VCaP (cell line): Measurements from ENCODE around the gene ORM1.

Source experiments
- H3K27ac ChIP-seq: fragments of 450-650 bp; 2 replicates; pipeline ENCODE4 v1.5.1; 2017
- TF ChIP-seq, protein P1 (sequence below): fragments of 450-650 bp; conservative IDR thresholded peaks from 2 replicates; pipeline ENCODE4 v1.5.1; 2017; ENCODE audit warnings: mild to moderate bottlenecking, moderate library complexity

Gene ORM1

DNA sequence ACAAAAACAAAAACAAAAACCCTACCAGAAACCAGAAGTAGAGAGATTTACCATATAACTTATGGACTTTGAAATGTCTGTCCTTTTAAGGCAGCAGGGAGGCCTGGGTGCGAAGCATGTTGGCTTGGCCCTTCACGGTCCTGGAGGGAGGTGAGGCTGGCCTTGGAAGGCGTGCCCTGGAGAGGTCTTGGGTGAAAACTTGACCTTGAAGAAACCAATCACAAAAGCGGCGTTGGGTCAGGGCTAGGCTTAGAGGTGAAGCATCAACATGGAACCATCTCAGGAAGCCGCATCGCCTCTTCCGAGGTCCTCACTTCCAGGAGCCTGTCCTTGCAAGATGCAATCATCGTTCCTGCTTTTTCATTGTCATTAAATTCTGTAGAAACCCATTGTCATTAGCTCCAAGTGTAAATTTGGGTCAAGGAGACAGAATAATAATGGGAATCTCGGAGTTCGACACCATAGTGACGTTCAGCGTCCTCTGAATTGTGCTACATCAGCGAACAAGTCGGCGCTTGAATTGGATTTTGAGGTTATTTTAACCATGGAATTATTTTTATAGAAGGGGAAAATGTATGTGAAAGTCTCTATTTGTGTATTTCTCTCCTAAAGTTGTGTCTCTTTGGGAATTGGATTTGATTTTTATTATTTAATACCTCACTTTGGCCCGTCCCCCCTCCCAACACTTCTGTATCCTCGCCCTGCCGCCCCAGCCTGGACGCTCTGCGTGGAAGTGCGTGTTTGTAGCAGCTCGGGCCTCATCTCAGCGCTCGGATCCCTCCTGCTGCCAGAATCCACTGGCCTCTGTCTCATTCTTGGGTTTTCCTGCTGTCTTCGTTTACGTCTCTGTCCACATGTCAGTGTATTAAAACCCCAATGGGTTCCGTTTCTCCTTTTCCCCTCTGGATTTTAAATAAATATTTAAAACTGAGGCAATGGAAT lies 11.1 kb upstream of the ORM1 start:
- TF ChIP-seq, protein P1, sequence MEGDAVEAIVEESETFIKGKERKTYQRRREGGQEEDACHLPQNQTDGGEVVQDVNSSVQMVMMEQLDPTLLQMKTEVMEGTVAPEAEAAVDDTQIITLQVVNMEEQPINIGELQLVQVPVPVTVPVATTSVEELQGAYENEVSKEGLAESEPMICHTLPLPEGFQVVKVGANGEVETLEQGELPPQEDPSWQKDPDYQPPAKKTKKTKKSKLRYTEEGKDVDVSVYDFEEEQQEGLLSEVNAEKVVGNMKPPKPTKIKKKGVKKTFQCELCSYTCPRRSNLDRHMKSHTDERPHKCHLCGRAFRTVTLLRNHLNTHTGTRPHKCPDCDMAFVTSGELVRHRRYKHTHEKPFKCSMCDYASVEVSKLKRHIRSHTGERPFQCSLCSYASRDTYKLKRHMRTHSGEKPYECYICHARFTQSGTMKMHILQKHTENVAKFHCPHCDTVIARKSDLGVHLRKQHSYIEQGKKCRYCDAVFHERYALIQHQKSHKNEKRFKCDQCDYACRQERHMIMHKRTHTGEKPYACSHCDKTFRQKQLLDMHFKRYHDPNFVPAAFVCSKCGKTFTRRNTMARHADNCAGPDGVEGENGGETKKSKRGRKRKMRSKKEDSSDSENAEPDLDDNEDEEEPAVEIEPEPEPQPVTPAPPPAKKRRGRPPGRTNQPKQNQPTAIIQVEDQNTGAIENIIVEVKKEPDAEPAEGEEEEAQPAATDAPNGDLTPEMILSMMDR: no peak

DNA sequence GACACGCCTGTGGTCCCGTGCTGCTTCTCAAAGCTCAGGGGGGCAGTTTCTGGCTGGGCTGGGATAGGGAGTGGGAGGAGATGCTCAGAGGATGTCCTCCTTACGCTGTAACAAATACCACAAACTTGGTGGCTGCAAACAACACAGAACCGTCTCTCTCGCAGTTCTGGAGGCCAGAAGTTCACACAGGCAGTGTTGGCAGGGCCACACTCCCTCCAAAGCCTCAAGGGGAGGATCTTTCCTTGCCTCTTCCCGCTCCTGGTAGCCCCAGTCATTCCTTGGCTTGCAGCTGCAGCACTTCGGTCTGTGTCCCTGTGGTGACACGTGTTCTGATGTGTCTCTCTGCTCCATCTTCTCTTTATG lies 10.4 kb upstream of the ORM1 start:
- TF ChIP-seq, protein P1: no peak
- H3K27ac ChIP-seq: no peak overlapping the region

More for the DNA sequence above, 11.1 kb upstream of the ORM1 start:
- H3K27ac ChIP-seq: no peak overlapping the region

DNA sequence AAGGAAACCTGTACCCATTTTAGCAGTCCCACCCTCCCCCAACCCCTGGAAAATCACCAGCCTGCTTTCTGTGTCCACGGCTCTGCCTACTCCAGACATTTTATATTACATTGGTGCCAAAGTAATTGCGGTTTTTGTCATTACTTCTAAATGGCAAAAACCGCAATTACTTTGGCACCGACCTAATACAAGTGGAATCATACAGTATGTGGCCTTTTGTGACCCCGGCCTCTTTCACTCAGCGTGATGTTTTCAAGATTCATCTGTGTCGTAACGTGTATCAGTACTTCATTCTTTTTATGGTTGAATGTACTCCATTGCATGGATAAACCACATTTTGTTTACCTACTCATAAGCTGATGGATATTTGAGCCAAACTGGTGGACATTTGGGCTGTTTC lies 9.7 kb upstream of the ORM1 start:
- H3K27ac ChIP-seq: no peak overlapping the region
- TF ChIP-seq, protein P1: no peak

DNA sequence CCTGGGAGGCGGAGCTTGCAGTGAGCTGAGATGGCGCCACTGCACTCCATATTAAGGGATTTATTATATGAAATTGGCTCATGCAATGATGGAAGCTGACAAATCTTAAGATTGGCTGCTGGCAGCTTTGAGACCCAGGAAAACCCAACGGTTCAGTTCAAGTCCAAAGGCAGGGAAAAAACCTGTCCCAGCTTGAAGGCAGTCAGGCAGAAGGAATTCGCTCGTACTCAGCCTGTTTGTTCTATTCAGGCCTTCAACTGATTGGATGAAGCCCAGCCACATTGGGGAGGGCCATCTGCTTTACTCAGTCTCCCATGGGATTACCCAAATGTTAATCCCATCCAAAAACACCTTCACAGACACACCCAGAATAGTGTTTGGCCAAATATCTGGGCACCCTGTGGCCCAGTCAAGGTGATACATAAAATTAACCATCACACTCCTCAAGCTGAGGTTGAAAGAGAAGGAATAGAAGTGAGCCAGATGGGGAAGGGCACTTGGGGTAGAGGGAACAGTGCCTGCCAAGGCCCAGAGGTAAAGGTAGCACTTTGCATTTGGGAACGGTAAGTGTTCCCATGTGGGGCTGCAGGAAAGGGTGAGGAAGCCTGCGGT lies 8.5 kb upstream of the ORM1 start:
- H3K27ac ChIP-seq: no peak overlapping the region
- TF ChIP-seq, protein P1: no peak

DNA sequence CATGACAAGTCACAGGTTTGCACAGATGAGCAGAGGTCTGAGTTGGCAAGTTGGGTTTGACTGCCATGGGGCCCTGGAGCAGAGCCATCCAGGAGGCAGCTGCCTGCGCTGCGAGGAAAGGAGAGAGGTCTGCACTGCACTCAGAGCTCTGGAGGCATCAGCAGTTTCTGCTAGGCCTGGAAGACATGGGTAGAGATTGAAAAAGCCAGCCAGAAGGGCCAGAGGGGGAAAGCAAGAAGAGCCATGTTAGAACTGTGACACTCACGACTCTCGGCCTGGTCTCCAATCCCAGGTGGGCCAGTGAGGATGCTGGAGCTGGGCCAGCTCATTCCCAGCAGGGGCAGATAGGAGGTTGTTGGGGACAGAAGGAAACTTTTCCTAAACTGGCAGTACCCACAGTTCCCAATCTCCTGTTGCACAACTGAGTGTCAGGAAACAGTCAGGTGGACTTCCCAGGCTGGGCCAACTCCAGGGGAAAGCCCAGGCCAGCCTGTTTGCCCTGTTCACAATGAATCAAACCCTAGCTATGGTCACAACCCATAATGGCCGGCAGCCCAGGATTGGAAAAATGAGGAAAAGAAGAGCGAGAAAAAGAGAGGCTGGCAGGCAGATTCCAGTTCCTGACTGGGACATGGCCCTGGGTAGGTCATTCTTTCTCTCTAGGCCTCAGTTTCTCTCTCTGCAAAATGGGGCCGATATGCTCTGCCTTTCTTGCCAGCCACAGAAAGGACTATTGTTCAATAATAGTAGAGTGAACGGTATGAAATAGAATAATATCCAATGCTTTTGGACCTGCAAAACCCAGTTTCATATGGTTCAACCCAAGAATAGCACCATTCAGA lies 7.8 kb upstream of the ORM1 start:
- H3K27ac ChIP-seq: no peak overlapping the region
- TF ChIP-seq, protein P1: no peak

DNA sequence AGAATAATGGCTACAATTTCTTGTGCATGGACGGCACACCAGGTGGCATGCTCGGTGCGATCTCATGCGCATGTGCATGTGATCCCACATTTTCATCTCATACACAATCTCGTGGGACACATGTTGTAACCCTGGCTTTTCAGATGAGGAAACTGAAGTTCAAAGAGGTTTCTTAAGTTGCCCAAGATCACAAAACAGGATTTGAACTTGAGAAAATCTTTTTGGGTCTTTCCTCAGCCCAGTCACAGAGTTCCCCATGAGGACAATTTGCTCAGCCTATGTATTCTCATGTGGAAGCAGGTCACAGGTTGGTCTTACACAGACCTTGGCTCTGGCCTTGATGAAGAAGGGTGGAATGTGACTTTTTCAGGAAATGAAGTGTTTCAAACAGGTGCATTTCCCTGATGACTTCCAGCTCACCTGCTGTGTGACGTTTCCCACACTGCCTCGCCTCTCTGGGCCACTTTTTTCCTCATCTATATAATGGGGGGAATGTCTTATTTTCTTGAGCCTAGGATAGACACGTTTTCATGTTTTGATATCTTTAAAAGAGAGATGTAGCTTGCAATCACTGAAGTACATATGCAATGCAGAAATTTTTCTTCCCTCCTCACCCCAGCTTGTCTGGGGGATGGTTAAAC lies 7.1 kb upstream of the ORM1 start:
- no peak overlapping the region for H3K27ac ChIP-seq
- TF ChIP-seq, protein P1: no peak
